H1 (cell line): Measurements from ENCODE around the gene GNG13. TPM values are rescaled to one million over a fixed set of nuclear protein-coding genes. Genes with fewer than 3 reads are reported as not detected.
A peak's percentile ranks its signal among the peaks of the same experiment; 100 is the strongest.

Experiments
- CTCF ChIA-PET: fragments of 300-600 bp; sonication (Branson Sonifier 250); formaldehyde crosslinking; loops from one replicate; lab custom pipeline; 2021; ENCODE audit not compliant: partially characterized antibody; lab: Charles Lee
- POLR2A ChIA-PET: fragments of 300-600 bp; sonication (Branson Sonifier 250); formaldehyde crosslinking; loops from one replicate; lab custom pipeline; 2021; ENCODE audit warnings: inconsistent platforms; ENCODE audit not compliant: partially characterized antibody; lab: Charles Lee
- DNase-seq, 2 experiments: peaks; one replicate each; pipeline versions ENCODE4 v3.0.0 to v3.0.0-alpha.2; 2010 to 2022; ENCODE audit warnings: low spot score in 2 of 2, low read depth in 1 of 2, mixed read lengths in 1 of 2
- FAIRE-seq: peaks from 2 replicates; lab custom pipeline; 2011; peaks lifted over from hg19 to GRCh38; lab: Jason Lieb, UNC
- H2AFZ ChIP-seq: 2 replicates; pipeline ENCODE4 v1.8.1; 2012; ENCODE audit warnings: low read length, inconsistent platforms
- H2AK5ac ChIP-seq: 2 replicates; pipeline ENCODE4 v1.6.1; 2013; ENCODE audit warnings: low read depth, low read length
- H2BK120ac ChIP-seq: replicated peaks from 2 replicates; pipeline ENCODE3; 2013; ENCODE audit warnings: low read depth, low read length, inconsistent platforms
- H2BK12ac ChIP-seq: 2 replicates; pipeline ENCODE4 v1.6.1; 2013; ENCODE audit warnings: low read depth, low read length
- H2BK15ac ChIP-seq: 2 replicates; pipeline ENCODE4 v1.6.1; 2013; ENCODE audit warnings: low read length
- H2BK20ac ChIP-seq: 2 replicates; pipeline ENCODE4 v1.6.1; 2013; ENCODE audit warnings: low read length
- H2BK5ac ChIP-seq: 2 replicates; pipeline ENCODE4 v1.6.1; 2013; ENCODE audit warnings: low read depth, low read length
- H3K14ac ChIP-seq: 2 replicates; pipeline ENCODE4 v1.6.1; 2013; ENCODE audit warnings: inconsistent platforms; ENCODE audit not compliant: insufficient read length
- H3K18ac ChIP-seq: 2 replicates; pipeline ENCODE4 v1.6.1; 2013; ENCODE audit warnings: low read length; ENCODE audit errors: extremely low read depth
- H3K23ac ChIP-seq: 2 replicates; pipeline ENCODE4 v1.6.1; 2013; ENCODE audit warnings: inconsistent platforms; ENCODE audit not compliant: insufficient read length
- H3K23me2 ChIP-seq: 2 replicates; pipeline ENCODE4 v1.6.1; 2013; ENCODE audit warnings: low read depth, low read length
- H3K27ac ChIP-seq: 2 replicates; pipeline ENCODE4 v1.6.1; 2011; ENCODE audit warnings: low read depth, low read length, inconsistent platforms
- H3K27me3 ChIP-seq, 4 experiments: replicated peaks in 1 of 4; 1 replicate in 1 of 4; 2 replicates in 3 of 4; pipeline versions ENCODE4 v1.6.1 to v1.8.1; 2011 to 2013; ENCODE audit warnings: low read length in 3 of 4, mild to moderate bottlenecking in 3 of 4, inconsistent platforms in 2 of 4, mixed read lengths in 2 of 4, moderate library complexity in 1 of 4; ENCODE audit not compliant: control insufficient read depth in 3 of 4, insufficient read depth in 3 of 4; ENCODE audit errors: extremely low read depth in 1 of 4
- H3K36me3 ChIP-seq, 4 experiments: 2 replicates each; pipeline versions ENCODE4 v1.6.1 to v1.8.1; 2011 to 2013; ENCODE audit warnings: mild to moderate bottlenecking in 4 of 4, low read length in 3 of 4, moderate library complexity in 2 of 4, control low read depth in 1 of 4, inconsistent platforms in 1 of 4; ENCODE audit not compliant: insufficient read depth in 4 of 4, control insufficient read depth in 2 of 4
- H3K4ac ChIP-seq: replicated peaks from 2 replicates; pipeline ENCODE3; 2013; ENCODE audit warnings: low read length, low read depth, mixed read lengths, inconsistent platforms; ENCODE audit not compliant: insufficient read length
- H3K4me1 ChIP-seq, 4 experiments: replicated peaks in 1 of 4; 1 replicate in 1 of 4; 2 replicates in 3 of 4; pipeline versions ENCODE4 v1.6.1 to v1.8.1; 2011 to 2013; ENCODE audit warnings: low read length in 3 of 4, inconsistent platforms in 2 of 4, mixed read lengths in 1 of 4; ENCODE audit not compliant: insufficient read depth in 4 of 4, control insufficient read depth in 3 of 4
- H3K4me2 ChIP-seq, 2 experiments: 2 replicates each; pipeline versions ENCODE4 v1.6.1 to v1.8.1; 2011 to 2013; ENCODE audit warnings: low read depth in 2 of 2, low read length in 2 of 2, control low read depth in 1 of 2, inconsistent platforms in 1 of 2, mild to moderate bottlenecking in 1 of 2; ENCODE audit not compliant: insufficient read depth in 1 of 2
- H3K4me3 ChIP-seq, 4 experiments: fragments of 200-600, 300-600 bp in 1 of 4; sonication (generic), shearing (Covaris generic), sonication (Bioruptor Twin) in 1 of 4; 2 replicates each; pipeline versions ENCODE4 v1.5.1 to v1.8.1; 2011 to 2016; ENCODE audit warnings: low read length in 4 of 4, low read depth in 3 of 4, control low read depth in 2 of 4, inconsistent platforms in 2 of 4, mild to moderate bottlenecking in 2 of 4, mixed read lengths in 1 of 4, moderate library complexity in 1 of 4; ENCODE audit not compliant: insufficient read depth in 2 of 4; ENCODE audit errors: extremely low read depth in 1 of 4
- H3K56ac ChIP-seq: replicated peaks from 2 replicates; pipeline ENCODE3; 2013; ENCODE audit warnings: low read depth, mild to moderate bottlenecking, mixed read lengths, low read length, inconsistent platforms; ENCODE audit not compliant: insufficient read length
- H3K79me1 ChIP-seq: 2 replicates; pipeline ENCODE4 v1.6.1; 2013; ENCODE audit warnings: low read depth, low read length, control low read depth
- H3K79me2 ChIP-seq, 2 experiments: 2 replicates each; pipeline versions ENCODE4 v1.6.1 to v1.8.1; 2012 to 2013; ENCODE audit warnings: low read length in 2 of 2, mild to moderate bottlenecking in 2 of 2, inconsistent platforms in 1 of 2; ENCODE audit not compliant: insufficient read depth in 2 of 2, control insufficient read depth in 1 of 2
- H3K9ac ChIP-seq, 4 experiments: replicated peaks in 1 of 4; 1 replicate in 1 of 4; 2 replicates in 3 of 4; pipeline versions ENCODE4 v1.6.1 to v1.8.1; 2011 to 2013; ENCODE audit warnings: low read depth in 3 of 4, low read length in 3 of 4, control low read depth in 2 of 4, mild to moderate bottlenecking in 2 of 4, moderate library complexity in 2 of 4, inconsistent platforms in 1 of 4; ENCODE audit errors: extremely low read depth in 1 of 4
- H3K9me3 ChIP-seq, 2 experiments: 2 replicates each; pipeline versions ENCODE4 v1.6.1 to v1.8.1; 2012 to 2013; ENCODE audit warnings: mild to moderate bottlenecking in 2 of 2, moderate library complexity in 2 of 2, control low read depth in 1 of 2, inconsistent platforms in 1 of 2, low read depth in 1 of 2, low read length in 1 of 2, mixed read lengths in 1 of 2; ENCODE audit not compliant: insufficient read depth in 2 of 2
- H4K20me1 ChIP-seq, 2 experiments: replicated peaks in 1 of 2; 2 replicates each; pipeline versions ENCODE3 to v1.8.1; 2011 to 2013; ENCODE audit warnings: inconsistent platforms in 2 of 2, low read length in 2 of 2, mild to moderate bottlenecking in 1 of 2; ENCODE audit not compliant: insufficient read depth in 2 of 2, control insufficient read depth in 1 of 2
- H4K5ac ChIP-seq: 2 replicates; pipeline ENCODE4 v1.6.1; 2013; ENCODE audit warnings: low read length, low read depth, mixed read lengths, inconsistent platforms; ENCODE audit not compliant: insufficient read length
- H4K8ac ChIP-seq: 2 replicates; pipeline ENCODE4 v1.8.0; 2013; ENCODE audit warnings: mild to moderate bottlenecking, moderate library complexity, low read length, inconsistent platforms; ENCODE audit not compliant: insufficient read depth; ENCODE audit errors: extremely low read depth
- H4K91ac ChIP-seq: replicated peaks from 2 replicates; pipeline ENCODE3; 2013; ENCODE audit warnings: low read length, mixed read lengths, inconsistent platforms; ENCODE audit not compliant: insufficient read length
- ATF2 ChIP-seq: IDR thresholded peaks from 2 replicates; pipeline ENCODE4 v1.6.1; 2012; ENCODE audit warnings: low read length, inconsistent platforms
- CBX5 ChIP-seq: fragments of 300-800, 300-1000 bp; sonication (generic); IDR thresholded peaks from 2 replicates; pipeline ENCODE4 v1.7.1; 2016; ENCODE audit warnings: antibody characterized with exemption, low read length, low read depth
- CREB1 ChIP-seq: IDR thresholded peaks from 2 replicates; pipeline ENCODE4 v1.6.1; 2012; ENCODE audit warnings: inconsistent platforms
- EZH2 ChIP-seq: fragments of 200-600 bp; sonication (generic); IDR thresholded peaks from 2 replicates; pipeline ENCODE4 v1.7.1; 2012; ENCODE audit warnings: low read depth, mild to moderate bottlenecking, moderate library complexity, low read length, inconsistent platforms; ENCODE audit not compliant: severe bottlenecking
- GABPA ChIP-seq: IDR thresholded peaks from 2 replicates; pipeline ENCODE4 v1.6.1; 2011; ENCODE audit warnings: mild to moderate bottlenecking, low read length, moderate library complexity, borderline replicate concordance; ENCODE audit not compliant: insufficient read depth
- HDAC6 ChIP-seq: IDR thresholded peaks from one replicate; pipeline ENCODE4 v1.7.1; 2012; ENCODE audit warnings: low read depth, mild to moderate bottlenecking, inconsistent platforms, low read length, moderate library complexity
- RBBP5 ChIP-seq: IDR thresholded peaks from 2 replicates; pipeline ENCODE4 v1.7.1; 2012; ENCODE audit warnings: low read depth, mild to moderate bottlenecking, inconsistent platforms, low read length, moderate library complexity, borderline replicate concordance
- SUZ12 ChIP-seq: fragments of 200-600 bp; sonication (generic); IDR thresholded peaks from 2 replicates; pipeline ENCODE4 v1.6.1; 2012; ENCODE audit warnings: mild to moderate bottlenecking, inconsistent platforms, low read length, moderate library complexity, mixed read lengths
- WGBS, 2 experiments: shearing (Covaris generic) in 1 of 2; methylation state at CpG; one replicate each; pipeline versions ENCODE4 v1.1.6 to v1.1.7; 2013 to 2015; ENCODE audit warnings: low lambda C conversion rate in 2 of 2, mixed read lengths in 2 of 2, inconsistent platforms in 1 of 2, low coverage in 1 of 2, missing lambda C conversion rate in 1 of 2; ENCODE audit not compliant: insufficient replicate concordance in 2 of 2, insufficient coverage in 1 of 2, insufficient read length in 1 of 2; ENCODE audit errors: extremely low coverage in 1 of 2, missing lambda C conversion rate in 1 of 2; 5-methylcytosine and 5-hydroxymethylcytosine counted together
- polyA plus RNA-seq, 7 experiments: library from polyadenylated mRNA; depleted of rRNA in 3 of 7; stranded (reverse) in 5 of 7; unstranded in 2 of 7; fragments of >200 nt in 5 of 7; fragments of 200-250 nt in 2 of 7; gene quantifications; 1 replicate in 5 of 7; 2 replicates in 1 of 7; 4 replicates in 1 of 7; pipeline versions ENCODE4 v1.2.1 to v1.2.3, GENCODE V29; 2011 to 2013; ENCODE audit warnings: missing spikeins in 2 of 7, mixed read lengths in 2 of 7
- total RNA-seq: library from RNA; stranded (reverse); fragmentation: NEBNext Ultra II Directional; extraction: Animal tissue kit (Norgen Biotek cat#: 25700); gene quantifications from 2 replicates; pipeline ENCODE4 v1.2.1, GENCODE V29; 2021

The GNG13 gene
- total and polyA plus RNA-seq, 2 of the 8 experiments (the other 6 are each of a cell fraction or from before 2014, with no cell fraction given), result not detected

- H3K9me3 ChIP-seq, result 0 out of 4 replicates have a peak, but pooled peaks cover 0 to 3% of the 10 kb centered on the region in 2 experiments
- H3K4ac ChIP-seq, result no peak within 1 kb of the TSS
- no peak for DNase-seq
- H2BK20ac ChIP-seq, result no peak within 1 kb of the TSS
- H3K79me1 ChIP-seq, result no peaks in the 10 kb centered on the region
- H3K23me2 ChIP-seq, result no peaks in the 10 kb centered on the region
- H3K14ac ChIP-seq, result no peak within 1 kb of the TSS
- H4K20me1 ChIP-seq, result no peaks in the 10 kb centered on the region
- no peak within 1 kb of the TSS for H2BK15ac ChIP-seq
- ChIA-PET POLR2A (interaction anchor here (0.6 to 2.9 kb wide), 10 partner anchors 8 to 176 kb away, joined by 3 to 9 read pairs (median 6); partner anchors contain the start of genes ANTKMT and CIAO3), CTCF (interaction anchor here (0.7 to 5.0 kb wide), 15 partner anchors 9 to 66 kb away, joined by 3 to 38 read pairs (median 5); partner anchors contain the start of gene CIAO3)
- no peak within 1 kb of the TSS for H3K4me3 ChIP-seq
- TF ChIP-seq EZH2 (no peak), SUZ12 (no peak), RBBP5 (no peak), CBX5 (no peak), CREB1 (no peak), ATF2 (no peak), HDAC6 (no peak), GABPA (no peak)
- no peaks in the 10 kb centered on the region for H3K36me3 ChIP-seq
- H4K5ac ChIP-seq, result no peak within 1 kb of the TSS
- peaks cover 0 to 2% (median 0%) of the 10 kb centered on the region in 4 experiments; a peak in 1 of 7 replicates for H3K4me1 ChIP-seq
- H3K9ac ChIP-seq, result no peak within 1 kb of the TSS
- H4K91ac ChIP-seq, result no peak within 1 kb of the TSS
- WGBS, 2 experiments, result 89% methylated on average over 36 of the region's 37 CpGs; no CpG with 5 or more reads in 1 of the 2 experiments
- no peak within 1 kb of the TSS for H2AFZ ChIP-seq
- no peak within 1 kb of the TSS for H2BK120ac ChIP-seq
- FAIRE-seq, result no peak
- H3K4me2 ChIP-seq, result no peak within 1 kb of the TSS
- H3K23ac ChIP-seq, result no peak within 1 kb of the TSS
- no peaks in the 10 kb centered on the region for H3K27me3 ChIP-seq
- H3K18ac ChIP-seq, result no peak within 1 kb of the TSS; the same call in 1 of the 2 replicates
- no peak within 1 kb of the TSS for H3K27ac ChIP-seq
- H3K79me2 ChIP-seq, result no peaks in the 10 kb centered on the region
- H2AK5ac ChIP-seq, result 0 out of 2 replicates have a peak within 1 kb of the TSS, but pooled peaks have one; percentile 1
- no peak within 1 kb of the TSS for H3K56ac ChIP-seq
- H2BK5ac ChIP-seq, result no peak within 1 kb of the TSS
- H4K8ac ChIP-seq, result peak within 1 kb of the TSS; percentile 75; the same call in 1 of the 2 replicates
- H2BK12ac ChIP-seq, result no peak within 1 kb of the TSS
Measured at GRCh38 chr16:760545-761343, 39.8 kb downstream of the GNG13 start, which contains the start of gene MSLN. TSS of gene MSLN (plus strand) at chr16:760734. CDS start at chr16:762681, 1,947 bp downstream.
